ENCODE data around the gene HMGN3.

Gene HMGN3

GRCh38 chr6:79186564-79186963 is 47.9 kb downstream of the HMGN3 start:
- DNase-seq (ENCODE audit: low read depth in 2 of 2, low spot score in 1 of 2) = no peak

DNA sequence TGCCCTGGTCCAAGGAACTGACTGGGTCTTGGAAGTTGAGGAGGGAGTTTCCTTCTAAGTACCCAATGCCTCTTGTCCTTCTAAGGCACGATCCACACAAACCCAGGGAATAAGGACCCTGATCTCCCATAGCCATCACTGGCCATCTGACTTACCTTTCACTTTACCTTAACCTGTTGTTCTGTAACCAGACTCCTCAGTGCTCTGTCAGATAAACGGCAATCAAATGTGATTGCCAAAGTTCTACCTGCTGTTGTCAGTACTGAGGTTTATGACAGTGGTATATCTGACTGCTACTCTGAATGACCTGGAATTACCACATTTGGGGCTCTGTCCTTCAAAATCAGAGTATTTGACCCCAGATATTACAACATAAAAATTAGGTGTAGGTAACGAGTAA is 49.8 kb downstream of the HMGN3 start:
- no peak for DNase-seq (ENCODE audit: low read depth in 2 of 2, low spot score in 1 of 2)

- no peak for DNase-seq (ENCODE audit: low read depth in 2 of 2, low spot score in 1 of 2)
Observed at GRCh38 chr6:79184086-79184485, 50.4 kb downstream of the HMGN3 start.

DNA sequence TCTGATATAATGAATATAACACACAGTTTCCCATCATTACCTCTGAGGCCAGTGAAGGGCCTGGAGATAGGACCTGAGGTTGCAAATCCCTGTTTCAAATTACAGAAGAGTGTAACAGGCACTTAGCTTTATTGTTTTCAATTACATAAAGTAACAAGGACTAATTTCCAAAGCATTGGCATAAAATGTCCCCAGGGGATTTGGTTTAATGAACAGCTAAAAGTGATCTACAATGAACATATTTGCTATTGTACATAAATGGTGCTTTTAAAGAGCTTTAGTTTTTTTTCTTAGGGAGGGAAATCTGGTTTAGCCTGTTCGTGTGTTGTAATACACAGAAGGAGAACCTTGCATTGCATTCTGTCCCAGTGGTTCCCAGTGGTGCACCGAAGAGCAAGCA is 54.4 kb downstream of the HMGN3 start:
- DNase-seq (ENCODE audit: low read depth in 2 of 2, low spot score in 1 of 2) = no peak

DNA sequence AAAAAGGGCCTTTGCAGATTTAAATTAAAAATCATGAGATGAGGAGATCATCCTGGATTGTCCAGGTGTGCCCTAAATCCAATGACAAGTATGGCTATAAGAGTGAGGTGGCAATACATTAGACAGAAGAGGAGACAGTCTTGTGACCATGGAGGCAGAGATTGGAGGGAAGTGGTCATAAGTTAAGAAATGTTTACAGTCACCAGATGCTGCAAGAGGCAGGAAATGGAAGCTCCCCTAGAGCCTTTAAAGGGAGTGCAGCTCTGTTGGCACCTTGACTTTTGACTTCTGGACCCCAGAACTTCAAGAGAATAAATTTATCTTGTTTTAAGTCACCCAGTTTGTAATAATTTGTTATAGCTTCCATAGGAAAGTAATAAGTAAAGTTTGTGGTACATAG is 61.1 kb downstream of the HMGN3 start:
- no peak for DNase-seq (ENCODE audit: low read depth in 2 of 2, low spot score in 1 of 2)

- no peak for DNase-seq (ENCODE audit: low read depth in 2 of 2, low spot score in 1 of 2)
Observed at GRCh38 chr6:79170959-79171358, 63.5 kb downstream of the HMGN3 start.

DNA sequence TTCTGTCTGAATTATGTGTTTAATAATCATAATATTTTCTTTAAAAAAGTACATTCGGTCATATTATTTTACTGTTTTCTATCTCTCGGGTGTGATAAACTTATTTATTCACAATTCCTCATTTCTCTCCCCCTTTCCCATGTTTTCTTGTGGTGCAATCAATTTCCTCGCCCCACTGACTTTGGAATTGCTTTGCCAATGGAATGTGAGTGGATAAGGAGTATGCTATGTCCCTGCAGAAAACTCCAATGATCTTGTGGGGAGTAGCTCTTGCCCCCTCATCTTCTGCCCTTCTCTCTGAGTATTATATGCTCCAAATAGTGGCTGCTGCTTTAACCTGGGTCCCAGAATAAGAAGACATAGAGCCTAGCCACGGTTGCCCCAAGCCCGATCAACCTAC is 64.1 kb downstream of the HMGN3 start:
- no peak for DNase-seq (ENCODE audit: low read depth in 2 of 2, low spot score in 1 of 2)

- no peak for DNase-seq (ENCODE audit: low read depth in 2 of 2, low spot score in 1 of 2)
Observed at GRCh38 chr6:79168695-79168980, 65.8 kb downstream of the HMGN3 start.

GRCh38 chr6:79167931-79168694 is 66.4 kb downstream of the HMGN3 start:
- no peak for DNase-seq (ENCODE audit: low read depth in 2 of 2, low spot score in 1 of 2)

DNA sequence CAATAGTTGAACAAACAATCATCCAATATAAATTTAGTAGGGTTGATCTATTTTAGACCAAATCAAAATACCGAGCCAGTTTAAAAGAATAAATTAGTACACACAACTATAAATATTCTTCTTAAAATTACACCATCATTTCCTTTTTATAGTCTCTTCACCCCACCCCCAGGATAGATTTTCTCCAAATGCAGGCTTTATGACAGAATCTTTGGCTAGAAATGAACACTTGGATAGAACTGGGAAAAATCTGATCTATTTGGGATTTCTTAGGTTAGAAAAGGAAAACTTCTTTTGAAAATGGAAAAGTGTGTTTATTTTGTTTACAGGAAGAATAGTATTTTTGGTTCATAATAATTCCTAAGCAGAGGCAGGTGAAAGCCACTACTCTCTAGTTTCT is 74.6 kb downstream of the HMGN3 start:
- no peak for DNase-seq (ENCODE audit: low read depth in 2 of 2, low spot score in 1 of 2)

- DNase-seq (ENCODE audit: low read depth in 2 of 2, low spot score in 1 of 2) = no peak
Observed at GRCh38 chr6:79158856-79159516, 75.5 kb downstream of the HMGN3 start.

DNA sequence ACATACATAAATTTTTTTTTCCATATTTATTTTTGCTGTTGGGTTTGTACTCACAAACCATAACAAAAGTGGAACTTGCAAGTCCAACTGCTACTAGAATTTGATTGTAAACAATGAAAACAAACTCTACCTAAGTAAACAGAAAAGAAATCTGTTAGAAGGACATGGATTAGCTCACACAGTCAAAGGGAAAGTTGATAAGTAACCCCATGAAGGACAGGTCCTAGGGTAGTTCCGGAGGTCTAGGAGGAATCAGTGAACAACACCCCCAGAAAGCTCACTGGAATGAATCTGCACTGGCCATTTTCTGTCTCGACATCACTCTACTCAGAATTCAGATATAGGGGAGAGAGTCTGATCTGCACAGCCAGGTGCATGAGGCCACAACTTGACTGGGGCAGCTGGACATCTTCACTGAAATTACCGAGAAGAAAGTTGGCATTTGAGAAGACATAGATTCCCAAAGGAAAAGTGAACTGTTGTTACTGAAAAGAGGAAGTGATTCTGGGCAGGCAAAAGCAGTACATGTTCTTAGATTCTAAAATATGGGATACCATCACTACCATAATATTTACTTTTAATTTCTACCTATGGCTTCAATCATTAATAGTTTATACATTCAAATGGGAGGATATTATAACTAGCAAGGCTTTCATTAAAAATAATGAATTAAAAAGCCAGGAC is 76.4 kb downstream of the HMGN3 start:
- no peak for DNase-seq (ENCODE audit: low read depth in 2 of 2, low spot score in 1 of 2)

GRCh38 chr6:79152269-79152737 is 82.2 kb downstream of the HMGN3 start:
- no peak for DNase-seq (ENCODE audit: low read depth in 2 of 2, low spot score in 1 of 2)

Data from stimulated activated CD8-positive, alpha-beta memory T cell treated with anti-CD3 and anti-CD28 coated beads, Interleukin-4, amount 100 ng/mL, for 4 hours (primary cell).